H1 (cell line): ENCODE results near the gene CCDC196. TPM values are rescaled to one million over a fixed set of nuclear protein-coding genes. Genes with fewer than 3 reads are reported as not detected.

Experiments used
- CHD7 ChIP-seq: fragments of 300-600 bp; sonication (generic); IDR thresholded peaks from 2 replicates; pipeline ENCODE4 v1.7.1; 2012; ENCODE audit warnings: low read length, moderate library complexity, mild to moderate bottlenecking, inconsistent platforms; ENCODE audit not compliant: insufficient replicate concordance
- POU5F1 ChIP-seq: IDR thresholded peaks from 2 replicates; pipeline ENCODE4 v1.6.1; 2011; ENCODE audit warnings: low read depth, mild to moderate bottlenecking, low read length, moderate library complexity
- RNF2 ChIP-seq: fragments of 200-900, 300-1000 bp; sonication (generic); IDR thresholded peaks from 2 replicates; pipeline ENCODE4 v1.7.1; 2016; ENCODE audit warnings: borderline replicate concordance, low read depth, mild to moderate bottlenecking, antibody characterized with exemption, low read length; ENCODE audit not compliant: poor library complexity, severe bottlenecking; ENCODE audit errors: missing control alignments
- SUZ12 ChIP-seq: fragments of 200-600 bp; sonication (generic); IDR thresholded peaks from 2 replicates; pipeline ENCODE4 v1.6.1; 2012; ENCODE audit warnings: mild to moderate bottlenecking, inconsistent platforms, low read length, moderate library complexity, mixed read lengths
- polyA plus RNA-seq, 7 experiments: library from polyadenylated mRNA; depleted of rRNA in 3 of 7; stranded (reverse) in 5 of 7; unstranded in 2 of 7; fragments of >200 nt in 5 of 7; fragments of 200-250 nt in 2 of 7; gene quantifications; 1 replicate in 5 of 7; 2 replicates in 1 of 7; 4 replicates in 1 of 7; pipeline versions ENCODE4 v1.2.1 to v1.2.3, GENCODE V29; 2011 to 2013; ENCODE audit warnings: missing spikeins in 2 of 7, mixed read lengths in 2 of 7
- total RNA-seq: library from RNA; stranded (reverse); fragmentation: NEBNext Ultra II Directional; extraction: Animal tissue kit (Norgen Biotek cat#: 25700); gene quantifications from 2 replicates; pipeline ENCODE4 v1.2.1, GENCODE V29; 2021

CCDC196 gene
- total and polyA plus RNA-seq, 2 of the 8 experiments (the other 6 are each of a cell fraction or from before 2014, with no cell fraction given), result not detected

GRCh38 chr14:66530526-66530925, 44.4 kb downstream of the CCDC196 start (continued):
- TF ChIP-seq POU5F1 (no peak), RNF2 (no peak), CHD7 (no peak), SUZ12 (no peak)
